Activated naive CD4-positive, alpha-beta T cell treated with anti-CD3 and anti-CD28 coated beads, Interleukin-2, amount 10 ng/mL, durations not matched to agents 5 hours and 36 hours (primary cell): ENCODE data around the gene CDS2. TPM values are rescaled to one million over a fixed set of nuclear protein-coding genes. Genes with fewer than 3 reads are reported as not detected.

ENCODE experiments used
- total RNA-seq, 2 experiments: library from RNA; stranded (reverse); gene quantifications; one replicate each; pipeline ENCODE4 v1.2.3, GENCODE V29; 2021

CDS2 gene
- total RNA-seq, result 10 to 100 TPM; 49.4 to 51.6 TPM

GRCh38 chr20:5126512-5127203, at the start of gene CDS2:
CDS2 (plus strand) TSS chr20:5127008; CDS start chr20:5127093, 85 bp downstream.

GRCh38 chr20:5119435-5120184, 7.2 kb upstream of the CDS2 start, which contains the start of gene PCNA:
PCNA (minus strand) TSS chr20:5119958; CDS start chr20:5119798, 160 bp downstream.

Other genes starting within 250 kb of the CDS2 start
- gene SLC23A2, start 125.5 kb upstream of the CDS2 start, total RNA-seq, result 10 to 100 TPM; 21.1 to 21.7 TPM
- 10 to 100 TPM; 83.9 to 89.7 TPM for gene TMEM230, start 13.9 kb upstream of the CDS2 start, total RNA-seq
- gene PCNA, start 7.0 kb upstream of the CDS2 start, total RNA-seq, result 100 to 1,000 TPM; 353 to 354 TPM
- not detected for gene PROKR2, start 189.9 kb downstream of the CDS2 start, total RNA-seq